Vagina (tissue), 2 donors: Measurements from ENCODE around the gene ATP5MC2. TPM values are rescaled to one million over a fixed set of nuclear protein-coding genes. Genes with fewer than 3 reads are reported as not detected.

Experiments used
- DNase-seq, 2 donors: peaks; one replicate each; pipeline ENCODE4 v3.0.0-alpha.2; 2017; ENCODE audit errors: extremely low spot score in 2 of 2
- H3K27ac ChIP-seq: fragments of 200-600 bp; sonication (generic); one replicate; pipeline ENCODE4 v1.5.1; 2019
- H3K27me3 ChIP-seq: fragments of 200-600 bp; sonication (generic); one replicate; pipeline ENCODE4 v1.5.1; 2019
- H3K36me3 ChIP-seq, 2 donors: fragments of 200-600 bp; sonication (generic); one replicate each; pipeline ENCODE4 v1.5.1; 2017 to 2019
- H3K4me1 ChIP-seq: fragments of 200-600 bp; sonication (generic); one replicate; pipeline ENCODE4 v1.5.1; 2019
- H3K4me3 ChIP-seq, 2 donors: fragments of 200-600 bp; sonication (generic); 1 replicate in 1 of 2; 2 replicates in 1 of 2; pipeline ENCODE4 v1.5.1; 2016 to 2019
- H3K9me3 ChIP-seq: fragments of 200-600 bp; sonication (generic); one replicate; pipeline ENCODE4 v1.5.1; 2019
- CTCF ChIP-seq, 3 experiments: fragments of 450-650 bp in 2 of 3; fragments of 200-600 bp in 1 of 3; sonication (generic) in 1 of 3; IDR thresholded peaks; one replicate each; pipeline ENCODE4 v1.5.1; 2017 to 2019; ENCODE audit warnings: antibody characterized with exemption in 3 of 3, mild to moderate bottlenecking in 2 of 3, moderate library complexity in 2 of 3
- POLR2A ChIP-seq, 2 donors: fragments of 450-650 bp; IDR thresholded peaks; one replicate each; pipeline ENCODE4 v1.6.1; 2017; ENCODE audit warnings: antibody characterized with exemption in 2 of 2, mild to moderate bottlenecking in 2 of 2, moderate library complexity in 2 of 2
- POLR2AphosphoS5 ChIP-seq, 2 donors: sonication (generic); formaldehyde crosslinking; IDR thresholded peaks; one replicate each; pipeline ENCODE4 v1.9.0; 2017; ENCODE audit warnings: antibody characterized with exemption in 2 of 2, mild to moderate bottlenecking in 2 of 2, low read depth in 1 of 2; ENCODE audit not compliant: insufficient read depth in 1 of 2
- intact Hi-C: fragments of 100-400 bp; cut with DNase I; formaldehyde crosslinking; loops from one replicate; pipeline ENCODE4 v1.15.1; 2023
- total RNA-seq: library from RNA; depleted of rRNA; stranded (reverse); fragments of >200 nt; gene quantifications from one replicate; pipeline ENCODE4 v1.2.3, GENCODE V29; 2016

Gene ATP5MC2
- total RNA-seq, 1 donor from 2014 or later, result 311 TPM

- no peaks in the 10 kb centered on the region for H3K27me3 ChIP-seq
- peaks cover 43% of the 10 kb centered on the region for H3K4me1 ChIP-seq
- TF ChIP-seq POLR2A (IDR thresholded peaks at IDR 0.05) (no peak), POLR2AphosphoS5 (IDR thresholded peaks at IDR 0.05; ENCODE audit: insufficient read depth in 1 of 2, low read depth in 1 of 2) (no peak)
- H3K4me3 ChIP-seq, result peak overlapping the region; percentile 69 to 85
- intact Hi-C loops, result loop anchor here (5.0 kb wide), 1 partner anchor 48 kb away; the partner anchor contains the start of gene ATF7
- no peak for DNase-seq
- peaks cover 0 to 27% of the 10 kb centered on the region in 2 donors for H3K36me3 ChIP-seq
- no peaks in the 10 kb centered on the region for H3K9me3 ChIP-seq
- peak overlapping the region; percentile 93 for H3K27ac ChIP-seq
Observed at GRCh38 chr12:53674977-53675700, 744 bp downstream of the ATP5MC2 start.

GRCh38 chr12:53670971-53671370 is 4.9 kb downstream of the ATP5MC2 start:
- no peak overlapping the region for H3K4me3 ChIP-seq
- no peaks in the 10 kb centered on the region for H3K27me3 ChIP-seq
- no peaks in the 10 kb centered on the region for H3K9me3 ChIP-seq
- no peak for DNase-seq
- H3K27ac ChIP-seq, result no peak overlapping the region
- H3K36me3 ChIP-seq, result peaks cover 0 to 65% of the 10 kb centered on the region in 2 donors
- no peak for TF ChIP-seq CTCF (IDR thresholded peaks at IDR 0.05)
- TF ChIP-seq POLR2A (IDR thresholded peaks at IDR 0.05), result no peak
- no peak for TF ChIP-seq POLR2AphosphoS5 (IDR thresholded peaks at IDR 0.05; ENCODE audit: insufficient read depth in 1 of 2, low read depth in 1 of 2)
- intact Hi-C loops, result no loop called here
- H3K4me1 ChIP-seq, result peaks cover 22% of the 10 kb centered on the region

- Histone ChIP-seq H3K4me3 (no peak overlapping the region), H3K27me3 (no peaks in the 10 kb centered on the region), H3K27ac (no peak overlapping the region), H3K36me3 (peaks cover 0 to 70% of the 10 kb centered on the region in 2 donors), H3K9me3 (no peaks in the 10 kb centered on the region), H3K4me1 (peaks cover 21% of the 10 kb centered on the region)
- intact Hi-C loops, result no loop called here
- no peak for DNase-seq
- no peak for TF ChIP-seq POLR2AphosphoS5 (IDR thresholded peaks at IDR 0.05; ENCODE audit: insufficient read depth in 1 of 2, low read depth in 1 of 2)
- no peak for TF ChIP-seq CTCF (IDR thresholded peaks at IDR 0.05)
- TF ChIP-seq POLR2A (IDR thresholded peaks at IDR 0.05), result no peak
Observed at GRCh38 chr12:53670308-53670707, 5.6 kb downstream of the ATP5MC2 start.

- no peak overlapping the region for H3K27ac ChIP-seq
- no peak for TF ChIP-seq POLR2A (IDR thresholded peaks at IDR 0.05)
- no peak for TF ChIP-seq CTCF (IDR thresholded peaks at IDR 0.05)
- no peak for TF ChIP-seq POLR2AphosphoS5 (IDR thresholded peaks at IDR 0.05; ENCODE audit: insufficient read depth in 1 of 2, low read depth in 1 of 2)
- H3K27me3 ChIP-seq, result no peaks in the 10 kb centered on the region
- H3K9me3 ChIP-seq, result no peaks in the 10 kb centered on the region
- intact Hi-C loops, result no loop called here
- H3K36me3 ChIP-seq, result peaks cover 0 to 73% of the 10 kb centered on the region in 2 donors
- no peak overlapping the region for H3K4me3 ChIP-seq
- DNase-seq, result no peak
- no peaks in the 10 kb centered on the region for H3K4me1 ChIP-seq
Observed at GRCh38 chr12:53667080-53667479, 8.8 kb downstream of the ATP5MC2 start.

GRCh38 chr12:53664936-53665335 is 10.9 kb downstream of the ATP5MC2 start:
- DNase-seq, result no peak
- H3K4me1 ChIP-seq, result peaks cover 7% of the 10 kb centered on the region
- H3K4me3 ChIP-seq, result no peak overlapping the region
- H3K27me3 ChIP-seq, result no peaks in the 10 kb centered on the region
- intact Hi-C loops, result no loop called here
- H3K36me3 ChIP-seq, result peaks cover 0 to 61% of the 10 kb centered on the region in 2 donors
- no peak overlapping the region for H3K27ac ChIP-seq
- TF ChIP-seq POLR2AphosphoS5 (IDR thresholded peaks at IDR 0.05; ENCODE audit: insufficient read depth in 1 of 2, low read depth in 1 of 2) (no peak), CTCF (IDR thresholded peaks at IDR 0.05) (no peak), POLR2A (IDR thresholded peaks at IDR 0.05) (no peak)
- H3K9me3 ChIP-seq, result no peaks in the 10 kb centered on the region
